Activated effector memory CD4-positive, alpha-beta T cell treated with Interleukin-2 at 50 U/mL for 16 hours (primary cell): ENCODE measurements around the gene NKX1-1.

Experiments
- DNase-seq: peaks from one replicate; pipeline ENCODE4 v3.0.0-alpha.2; 2020

Gene NKX1-1

DNA sequence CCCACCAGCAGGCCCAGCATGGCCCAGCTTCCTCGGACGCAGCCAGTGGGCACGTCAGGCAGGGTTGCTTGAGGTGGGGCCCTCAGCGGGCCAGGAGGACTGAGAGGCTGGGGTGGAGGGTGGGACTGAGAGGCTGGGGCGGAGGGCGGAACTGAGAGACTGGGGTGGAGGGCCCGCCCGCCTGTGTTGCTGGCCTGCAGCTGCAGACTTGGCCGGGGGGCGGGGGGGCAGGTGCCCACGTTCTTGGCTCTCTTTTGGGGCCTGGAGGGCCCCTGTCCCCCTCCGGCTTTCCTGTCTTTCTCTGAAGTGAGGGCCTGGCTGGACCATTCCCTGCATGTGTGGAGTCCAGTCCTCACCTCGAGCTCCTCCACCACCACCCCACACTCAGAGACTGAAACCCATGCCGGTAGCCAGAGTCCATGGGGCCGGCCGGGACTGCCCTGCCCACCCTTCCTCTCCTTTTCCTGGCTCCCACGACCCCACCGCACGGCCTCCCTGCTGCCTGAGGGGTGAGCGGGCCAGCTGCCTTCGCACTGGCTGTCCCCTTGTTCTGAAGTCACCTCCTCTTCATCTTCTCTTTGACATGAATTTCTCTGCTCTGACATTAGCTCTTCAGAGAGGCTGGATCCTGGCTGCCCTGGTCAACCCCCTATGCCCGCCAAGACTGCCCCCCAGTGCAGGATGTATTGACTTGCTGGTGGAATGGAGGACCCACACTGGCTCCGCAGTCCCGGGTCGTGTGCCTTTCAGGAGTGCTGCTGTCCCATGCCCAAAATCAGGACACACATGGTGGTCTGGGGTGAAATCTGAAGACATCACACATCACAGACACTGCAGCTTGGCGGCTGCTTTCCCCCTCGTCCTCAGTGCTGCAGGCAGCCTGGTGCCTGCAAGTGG, 10.1 kb upstream of the NKX1-1 start:
- DNase-seq: no peak

GRCh38 chr4:1415681-1415981, 9.4 kb upstream of the NKX1-1 start:
- DNase-seq: no peak

- no peak for DNase-seq
These were observed 8.8 kb upstream of the NKX1-1 start for GRCh38 chr4:1414831-1415680.

DNA sequence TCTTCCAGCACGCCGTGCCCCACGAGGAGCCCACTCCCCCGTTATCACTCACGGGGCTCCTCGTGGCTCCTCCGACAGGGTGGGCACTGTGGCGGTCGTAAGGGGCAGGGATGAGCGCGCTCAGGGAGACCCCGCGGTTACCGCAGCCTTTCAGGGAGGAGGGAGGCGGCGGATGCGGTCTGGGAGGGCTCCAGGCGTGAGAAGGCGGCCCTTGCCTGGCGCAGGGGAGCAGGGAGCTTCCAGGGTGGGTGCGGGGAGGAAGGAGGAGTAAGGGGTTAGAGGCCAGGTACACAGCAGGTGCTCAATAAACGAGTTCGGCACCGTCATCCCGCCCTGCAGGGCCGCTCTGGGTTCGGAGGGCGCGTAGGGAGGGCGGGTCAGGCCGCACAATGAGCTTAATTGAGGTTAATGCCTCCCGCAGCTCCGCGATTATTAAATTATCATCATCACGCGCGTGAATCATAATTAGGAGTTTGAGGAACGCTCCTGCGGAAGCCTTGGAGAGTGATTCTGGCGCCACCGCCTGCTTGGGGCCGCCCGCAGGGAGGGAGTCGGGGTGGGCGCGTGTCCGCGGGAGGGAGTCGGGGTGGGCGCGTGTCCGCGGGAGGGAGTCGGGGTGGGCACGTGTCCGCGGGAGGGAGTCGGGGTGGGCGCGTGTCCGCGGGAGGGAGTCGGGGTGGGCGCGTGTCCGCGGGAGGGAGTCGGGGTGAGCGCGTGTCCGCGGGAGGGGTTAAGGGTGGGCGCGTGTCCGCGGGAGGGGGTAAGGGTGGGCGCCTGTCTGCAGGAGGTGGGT, 7.6 kb upstream of the NKX1-1 start:
- DNase-seq: no peak

- no peak for DNase-seq
These were observed 7.0 kb upstream of the NKX1-1 start for GRCh38 chr4:1413204-1413663.

- no peak for DNase-seq
These were observed 6.3 kb upstream of the NKX1-1 start for GRCh38 chr4:1412376-1413203.

DNA sequence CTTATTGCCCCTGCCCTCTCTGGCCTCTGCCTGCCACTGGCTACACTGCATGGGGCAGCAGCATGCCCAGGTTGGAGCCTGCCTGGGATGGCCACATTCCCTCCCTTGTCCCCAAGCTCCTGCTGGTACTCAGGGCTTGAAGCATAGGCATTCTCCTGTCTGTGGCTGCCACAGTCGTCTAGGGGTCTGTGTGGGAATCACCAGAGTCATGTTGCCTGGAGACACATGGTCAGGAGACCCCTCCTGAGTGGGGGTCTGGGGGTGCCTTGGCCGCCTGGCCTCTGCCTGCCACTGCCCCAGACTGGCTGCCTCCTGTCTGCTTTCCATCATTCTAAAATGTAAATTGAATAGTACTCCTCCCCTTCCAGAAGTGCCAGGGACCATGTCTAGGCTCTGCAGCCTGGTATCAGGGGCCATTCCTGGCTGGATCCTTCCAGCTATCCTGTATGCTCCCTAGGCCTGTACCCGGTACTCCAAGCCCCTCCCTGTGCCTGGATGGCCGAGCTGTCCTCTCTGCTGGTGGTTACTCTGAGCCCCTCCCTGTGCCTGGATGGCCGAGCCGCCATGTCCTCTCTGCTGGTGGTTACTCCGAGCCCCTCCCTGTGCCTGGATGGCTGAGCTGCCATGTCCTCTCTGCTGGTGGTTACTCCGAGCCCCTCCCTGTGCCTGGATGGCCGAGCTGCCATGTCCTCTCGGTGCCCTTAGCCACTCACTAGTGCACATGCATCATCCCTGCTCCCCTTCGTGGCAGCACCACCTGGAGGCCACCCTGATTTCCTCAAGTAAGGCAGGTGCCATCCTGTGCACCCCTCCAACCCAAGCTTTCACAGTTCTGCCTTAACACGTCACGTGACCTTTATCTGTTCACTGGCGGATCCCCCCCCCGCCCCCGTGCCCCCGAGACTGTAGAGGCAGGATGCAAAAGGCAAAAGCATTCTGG, 5.5 kb upstream of the NKX1-1 start:
- DNase-seq: no peak

GRCh38 chr4:1410491-1411325, 4.5 kb upstream of the NKX1-1 start:
- no peak for DNase-seq

GRCh38 chr4:1409491-1410425, 3.5 kb upstream of the NKX1-1 start:
- DNase-seq: no peak

- no peak for DNase-seq
These were observed 2.8 kb upstream of the NKX1-1 start for GRCh38 chr4:1409079-1409478.

GRCh38 chr4:1408418-1408817, 2.2 kb upstream of the NKX1-1 start:
- no peak for DNase-seq

DNA sequence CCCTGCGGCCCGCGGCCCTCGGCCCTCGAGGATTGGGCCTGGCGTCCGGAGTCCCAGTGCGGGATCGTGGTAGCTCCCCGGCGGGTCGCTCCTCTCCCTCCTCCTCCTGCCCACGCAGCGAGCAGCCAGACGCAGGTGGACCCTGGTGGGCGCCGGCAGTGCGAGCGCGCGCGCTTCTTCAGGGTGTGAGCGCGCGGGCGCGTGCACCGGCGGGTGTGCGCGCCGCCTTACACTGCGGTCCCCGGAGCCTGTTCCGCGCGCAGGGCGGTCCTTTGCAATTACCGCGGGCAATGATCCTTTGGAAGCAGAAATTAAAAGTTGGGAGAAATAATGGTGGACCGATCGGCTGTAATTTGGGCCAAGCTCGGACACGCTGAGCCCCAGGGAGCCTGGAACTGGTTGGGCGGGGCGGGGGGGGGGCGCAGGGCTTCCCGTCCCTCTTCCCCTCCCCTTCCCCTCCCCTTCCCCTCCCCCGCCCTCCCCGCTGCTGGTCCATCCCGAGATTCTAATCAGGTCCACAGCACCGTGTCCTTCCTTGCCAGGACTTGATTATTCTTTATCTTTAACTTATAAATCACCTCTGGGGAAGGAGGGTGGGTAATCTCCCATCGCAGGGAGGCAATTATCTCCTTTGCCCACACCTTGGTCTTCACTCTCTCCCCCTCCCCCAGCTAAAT, 1.6 kb upstream of the NKX1-1 start:
- no peak for DNase-seq

DNA sequence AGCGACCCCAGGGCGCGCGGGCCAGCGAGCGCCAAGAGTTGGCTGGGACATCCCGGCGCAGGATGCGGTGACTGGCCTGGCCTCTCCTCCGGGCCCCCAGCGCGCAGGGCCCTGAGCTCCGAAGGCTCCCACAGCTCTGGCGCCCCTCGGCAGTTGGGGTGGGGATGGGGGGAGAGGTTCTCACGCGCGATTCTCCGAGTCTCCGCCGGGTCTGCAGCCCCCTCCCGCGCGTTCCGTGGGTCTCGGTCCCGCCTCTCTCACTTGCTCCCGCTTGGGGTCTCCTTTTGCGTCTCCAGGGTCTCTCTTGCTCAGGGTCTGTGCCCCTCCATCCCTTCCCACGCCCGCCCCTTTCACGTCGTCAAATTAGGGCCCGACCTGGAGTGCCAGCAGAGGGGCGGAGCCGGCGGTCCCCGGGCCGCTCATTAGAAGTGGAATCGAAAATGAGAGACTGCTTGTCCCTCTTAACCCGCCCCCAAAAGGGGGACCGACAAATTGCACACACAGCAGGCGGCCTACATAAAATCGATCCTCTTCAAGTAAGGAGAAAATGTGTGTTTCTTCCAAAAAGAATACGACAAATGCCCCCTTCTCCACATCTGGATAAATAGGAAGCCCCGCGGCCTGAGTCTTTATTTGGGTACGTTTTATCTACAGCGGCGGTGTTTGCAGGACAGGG, 877 bp upstream of the NKX1-1 start:
- DNase-seq: no peak

DNA sequence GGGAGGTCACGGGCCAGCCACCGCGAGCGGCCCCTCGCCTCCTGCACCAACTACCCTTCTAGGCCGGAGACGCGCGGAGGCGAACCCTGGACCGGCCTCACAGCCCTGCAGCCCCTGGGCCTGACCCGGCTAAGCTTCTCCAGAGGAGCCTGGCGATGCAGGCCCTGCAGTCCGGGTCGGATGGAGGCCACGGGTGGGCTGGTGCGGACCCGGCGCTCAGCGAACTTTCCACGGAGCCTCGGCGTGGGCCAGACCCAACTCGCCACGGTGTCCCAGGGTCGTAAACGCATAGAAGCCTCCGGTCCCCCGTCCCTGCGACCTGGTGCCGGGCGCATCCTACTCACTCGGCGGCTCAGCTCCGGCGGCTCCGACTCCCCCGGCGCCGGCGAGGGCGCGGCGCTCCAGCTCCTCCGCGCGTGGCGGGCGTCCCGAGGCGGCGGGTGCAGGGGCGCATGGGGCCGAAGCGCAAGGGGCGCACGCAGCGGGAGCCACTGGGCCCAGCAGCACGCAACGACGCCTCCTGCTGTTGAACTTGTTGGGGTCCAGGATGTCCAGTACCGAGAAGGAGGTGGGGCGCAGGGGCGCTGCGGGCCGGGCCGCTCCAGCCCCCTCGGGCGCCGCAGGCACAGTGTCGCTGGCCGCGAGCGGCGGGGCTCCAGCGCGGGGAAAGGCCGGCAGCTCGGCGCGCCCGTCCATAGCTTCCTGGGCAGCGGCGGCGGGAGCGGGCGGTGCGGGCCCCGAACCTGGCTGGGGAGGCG, 427 bp downstream of the NKX1-1 start:
- DNase-seq: no peak

GRCh38 chr4:1405254-1405635, 997 bp downstream of the NKX1-1 start:
- no peak for DNase-seq

DNA sequence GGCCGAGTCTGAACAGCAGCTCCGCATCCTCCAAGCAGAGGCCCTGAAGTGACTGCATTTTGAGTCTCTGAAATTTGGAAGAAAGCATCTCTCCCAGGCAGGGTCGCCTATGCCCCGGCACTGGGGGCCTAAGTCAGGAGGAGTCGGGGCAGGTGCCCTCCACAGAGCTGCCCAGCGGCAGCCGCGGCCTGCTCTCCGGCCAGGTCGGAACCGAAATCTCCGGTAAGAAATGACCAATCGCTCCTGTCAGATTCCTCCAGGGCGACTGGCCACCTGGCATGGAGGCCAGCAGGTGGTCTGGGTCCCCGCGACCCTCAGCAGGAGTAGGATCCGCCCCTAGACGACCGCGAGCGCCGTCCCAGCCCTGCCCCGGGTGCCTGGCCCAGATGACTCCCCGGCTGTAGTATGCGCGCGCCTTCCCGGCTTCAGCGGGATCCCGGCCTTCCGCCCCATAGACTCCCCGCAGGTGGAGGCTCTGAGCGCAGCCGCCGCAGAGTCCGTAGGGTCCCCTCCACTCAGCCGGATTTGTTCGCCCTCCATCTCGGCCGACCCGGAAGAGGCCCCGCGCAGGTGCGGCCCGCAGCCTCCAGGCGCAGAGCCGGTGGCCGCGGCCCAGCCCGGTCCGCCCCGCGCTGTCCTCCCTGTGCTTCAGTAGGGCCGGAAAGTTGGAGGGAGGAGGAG, 1.5 kb downstream of the NKX1-1 start:
- no peak for DNase-seq
